ENCODE data around the gene PHKA2.
"Not testable (repeated sequence)": the region's sequence is repeated elsewhere in the genome, so short reads cannot be mapped to it uniquely, and the experiment has no call there.

PHKA2 gene

GRCh38 chrX:18983666-18984380 is at the start of gene PHKA2:
TSS of gene PHKA2 (minus strand) at chrX:18984114. CDS start at chrX:18983932, 182 bp downstream.
- Mint-ChIP-seq H3K4me3 (peak within 1 kb of the TSS; percentile 82), H3K36me3 (ENCODE audit: low read depth) (no peaks in the 10 kb centered on the region)
- DNase-seq = no peak

GRCh38 chrX:19030805-19031204 is 46.9 kb upstream of the PHKA2 start:
- Mint-ChIP-seq H3K36me3 (ENCODE audit: low read depth) (no peaks in the 10 kb centered on the region), H3K27ac (no peak overlapping the region), H3K27me3 (no peaks in the 10 kb centered on the region), H3K9me3 (no peaks in the 10 kb centered on the region), H3K4me3 (no peak overlapping the region), H3K4me1 (no peaks in the 10 kb centered on the region)
- ATAC-seq = no peak
- no peak for DNase-seq

More at GRCh38 chrX:18983666-18984380, at the start of gene PHKA2:
- no peaks in the 10 kb centered on the region for H3K9me3 Mint-ChIP-seq
- H3K27me3 Mint-ChIP-seq = no peaks in the 10 kb centered on the region
- H3K27ac Mint-ChIP-seq = peak within 1 kb of the TSS; percentile 74
- ATAC-seq = peak; percentile 18
- H3K4me1 Mint-ChIP-seq = peaks cover 22% of the 10 kb centered on the region

- no peaks in the 10 kb centered on the region for H3K4me1 Mint-ChIP-seq
- H3K9me3 Mint-ChIP-seq = no peaks in the 10 kb centered on the region
- no peak for ATAC-seq
- no peaks in the 10 kb centered on the region for H3K36me3 Mint-ChIP-seq (ENCODE audit: low read depth)
- no peaks in the 10 kb centered on the region for H3K27me3 Mint-ChIP-seq
- no peak overlapping the region for H3K4me3 Mint-ChIP-seq
- no peak for DNase-seq
- no peak overlapping the region for H3K27ac Mint-ChIP-seq
Observed at GRCh38 chrX:19028560-19028959, 44.6 kb upstream of the PHKA2 start.

- ATAC-seq (no peak), DNase-seq (no peak)
- H3K27me3 Mint-ChIP-seq = no peaks in the 10 kb centered on the region
- H3K4me3 Mint-ChIP-seq = no peak overlapping the region
- H3K27ac Mint-ChIP-seq = no peak overlapping the region
- no peaks in the 10 kb centered on the region for H3K9me3 Mint-ChIP-seq
- H3K36me3 Mint-ChIP-seq (ENCODE audit: low read depth) = no peaks in the 10 kb centered on the region
- H3K4me1 Mint-ChIP-seq = no peaks in the 10 kb centered on the region
Observed at GRCh38 chrX:19024366-19024765, 40.5 kb upstream of the PHKA2 start.

- no peaks in the 10 kb centered on the region for H3K4me1 Mint-ChIP-seq
- no peak overlapping the region for H3K27ac Mint-ChIP-seq
- H3K27me3 Mint-ChIP-seq = no peaks in the 10 kb centered on the region
Observed at GRCh38 chrX:19019996-19020395, 36.1 kb upstream of the PHKA2 start.

GRCh38 chrX:19017271-19017670 is 33.4 kb upstream of the PHKA2 start:
- Mint-ChIP-seq H3K27me3 (no peaks in the 10 kb centered on the region), H3K27ac (no peak overlapping the region), H3K36me3 (ENCODE audit: low read depth) (no peaks in the 10 kb centered on the region), H3K4me1 (no peaks in the 10 kb centered on the region), H3K4me3 (no peak overlapping the region), H3K9me3 (no peaks in the 10 kb centered on the region)
- ATAC-seq (no peak), DNase-seq (no peak)

More at GRCh38 chrX:19019996-19020395, 36.1 kb upstream of the PHKA2 start:
- DNase-seq (no peak), ATAC-seq (no peak)
- no peaks in the 10 kb centered on the region for H3K9me3 Mint-ChIP-seq
- H3K36me3 Mint-ChIP-seq (ENCODE audit: low read depth) = no peaks in the 10 kb centered on the region
- no peak overlapping the region for H3K4me3 Mint-ChIP-seq

- H3K4me1 Mint-ChIP-seq; H3K27me3 Mint-ChIP-seq; H3K4me3 Mint-ChIP-seq; DNase-seq; H3K36me3 Mint-ChIP-seq (ENCODE audit: low read depth); H3K9me3 Mint-ChIP-seq; H3K27ac Mint-ChIP-seq; ATAC-seq: not testable (repeated sequence)
Observed at GRCh38 chrX:19016614-19017013, 32.7 kb upstream of the PHKA2 start.

- Mint-ChIP-seq H3K4me3 (no peak overlapping the region), H3K27ac (no peak overlapping the region), H3K36me3 (ENCODE audit: low read depth) (no peaks in the 10 kb centered on the region), H3K27me3 (no peaks in the 10 kb centered on the region), H3K9me3 (no peaks in the 10 kb centered on the region), H3K4me1 (no peaks in the 10 kb centered on the region)
- ATAC-seq (no peak), DNase-seq (no peak)
Observed at GRCh38 chrX:19007868-19008267, 24.0 kb upstream of the PHKA2 start.

GRCh38 chrX:19007011-19007410 is 23.1 kb upstream of the PHKA2 start:
- Mint-ChIP-seq H3K27me3 (no peaks in the 10 kb centered on the region), H3K36me3 (ENCODE audit: low read depth) (no peaks in the 10 kb centered on the region), H3K9me3 (no peaks in the 10 kb centered on the region), H3K4me1 (no peaks in the 10 kb centered on the region), H3K27ac (no peak overlapping the region), H3K4me3 (no peak overlapping the region)
- DNase-seq = no peak
- no peak for ATAC-seq

GRCh38 chrX:19005909-19006308 is 22.0 kb upstream of the PHKA2 start:
- no peaks in the 10 kb centered on the region for H3K27me3 Mint-ChIP-seq
- ATAC-seq (no peak), DNase-seq (no peak)
- H3K36me3 Mint-ChIP-seq (ENCODE audit: low read depth) = no peaks in the 10 kb centered on the region
- no peaks in the 10 kb centered on the region for H3K4me1 Mint-ChIP-seq
- no peaks in the 10 kb centered on the region for H3K9me3 Mint-ChIP-seq
- no peak overlapping the region for H3K27ac Mint-ChIP-seq
- no peak overlapping the region for H3K4me3 Mint-ChIP-seq

- Mint-ChIP-seq H3K27ac (no peak overlapping the region), H3K9me3 (no peaks in the 10 kb centered on the region), H3K36me3 (ENCODE audit: low read depth) (no peaks in the 10 kb centered on the region), H3K4me3 (no peak overlapping the region), H3K27me3 (no peaks in the 10 kb centered on the region), H3K4me1 (no peaks in the 10 kb centered on the region)
- ATAC-seq = no peak
- no peak for DNase-seq
Observed at GRCh38 chrX:19003756-19004155, 19.8 kb upstream of the PHKA2 start.

GRCh38 chrX:18998653-18999052 is 14.7 kb upstream of the PHKA2 start:
- Mint-ChIP-seq H3K4me3 (no peak overlapping the region), H3K27me3 (no peaks in the 10 kb centered on the region), H3K9me3 (no peaks in the 10 kb centered on the region), H3K36me3 (ENCODE audit: low read depth) (no peaks in the 10 kb centered on the region), H3K4me1 (no peaks in the 10 kb centered on the region), H3K27ac (no peak overlapping the region)
- no peak for DNase-seq
- ATAC-seq = no peak

GRCh38 chrX:18997916-18998315 is 14.0 kb upstream of the PHKA2 start:
- no peak overlapping the region for H3K4me3 Mint-ChIP-seq
- DNase-seq (no peak), ATAC-seq (no peak)
- no peaks in the 10 kb centered on the region for H3K36me3 Mint-ChIP-seq (ENCODE audit: low read depth)
- H3K9me3 Mint-ChIP-seq = no peaks in the 10 kb centered on the region
- H3K27me3 Mint-ChIP-seq = no peaks in the 10 kb centered on the region
- H3K27ac Mint-ChIP-seq = no peak overlapping the region
- H3K4me1 Mint-ChIP-seq = no peaks in the 10 kb centered on the region

GRCh38 chrX:18996536-18996935 is 12.6 kb upstream of the PHKA2 start:
- Mint-ChIP-seq H3K36me3 (ENCODE audit: low read depth) (no peaks in the 10 kb centered on the region), H3K27me3 (no peaks in the 10 kb centered on the region), H3K9me3 (no peaks in the 10 kb centered on the region), H3K4me3 (no peak overlapping the region), H3K27ac (no peak overlapping the region), H3K4me1 (no peaks in the 10 kb centered on the region)
- ATAC-seq (no peak), DNase-seq (no peak)

GRCh38 chrX:18995221-18995620 is 11.3 kb upstream of the PHKA2 start:
- no peak for DNase-seq

GRCh38 chrX:18994713-18995112 is 10.8 kb upstream of the PHKA2 start:
- H3K27ac Mint-ChIP-seq = no peak overlapping the region
- no peak overlapping the region for H3K4me3 Mint-ChIP-seq
- H3K36me3 Mint-ChIP-seq (ENCODE audit: low read depth) = no peaks in the 10 kb centered on the region
- no peaks in the 10 kb centered on the region for H3K4me1 Mint-ChIP-seq
- no peaks in the 10 kb centered on the region for H3K27me3 Mint-ChIP-seq
- no peak for DNase-seq
- no peak for ATAC-seq
- no peaks in the 10 kb centered on the region for H3K9me3 Mint-ChIP-seq

More at GRCh38 chrX:18995221-18995620, 11.3 kb upstream of the PHKA2 start:
- Mint-ChIP-seq H3K4me3 (no peak overlapping the region), H3K27ac (no peak overlapping the region), H3K27me3 (no peaks in the 10 kb centered on the region), H3K36me3 (ENCODE audit: low read depth) (no peaks in the 10 kb centered on the region), H3K9me3 (no peaks in the 10 kb centered on the region), H3K4me1 (no peaks in the 10 kb centered on the region)
- no peak for ATAC-seq

All from activated naive CD8-positive, alpha-beta T cell treated with anti-CD3 and anti-CD28 coated beads, Interleukin-2, amount 50 U/mL, for 24 hours (primary cell).